ENCODE measurements around the gene MYOT. TPM values are rescaled to one million over a fixed set of nuclear protein-coding genes. Genes with fewer than 3 reads are reported as not detected.

Gene MYOT
- polyA plus RNA-seq, 3 donors: not detected

GRCh38 chr5:137828180-137828579 is 39.5 kb upstream of the MYOT start:
- Mint-ChIP-seq H3K27ac (no peak overlapping the region), H3K4me3 (no peak overlapping the region), H3K27me3 (ENCODE audit: low read depth in 3 of 3) (peaks cover 0 to 1% (median 0%) of the 10 kb centered on the region in 3 donors), H3K4me1 (no peaks in the 10 kb centered on the region), H3K9me3 (peaks cover 3 to 10% (median 6%) of the 10 kb centered on the region in 7 donors), H3K36me3 (no peaks in the 10 kb centered on the region)
- H3K27ac ChIP-seq (ENCODE audit: low read depth in 1 of 2, low read length in 2 of 2): no peak overlapping the region
- H4K20me1 ChIP-seq (ENCODE audit: insufficient read depth, low read length): no peaks in the 10 kb centered on the region
- intact Hi-C loops (cut with micrococcal nuclease): no loop called here
- H2AFZ ChIP-seq (ENCODE audit: insufficient read depth, low read depth, low read length, poor library complexity, severe bottlenecking): no peak overlapping the region
- H3K27me3 ChIP-seq (ENCODE audit: control insufficient read depth in 2 of 2, insufficient read depth in 2 of 2, low read length in 2 of 2): no peaks in the 10 kb centered on the region
- H3K4me3 ChIP-seq (replicated peaks in 1 of 3; ENCODE audit: low read depth in 2 of 3, low read length in 3 of 3): no peak overlapping the region
- no peaks in the 10 kb centered on the region for H3K79me2 ChIP-seq (ENCODE audit: insufficient read depth, low read length)
- no peaks in the 10 kb centered on the region for H3K4me1 ChIP-seq (ENCODE audit: control insufficient read depth in 1 of 2, insufficient read depth in 2 of 2, low read length in 2 of 2)
- no peak overlapping the region for H3K9ac ChIP-seq (ENCODE audit: insufficient read depth, low read length, poor library complexity, severe bottlenecking)
- H3K36me3 ChIP-seq (replicated peaks in 1 of 2; ENCODE audit: control insufficient read depth in 1 of 2, insufficient read depth in 2 of 2, low read length in 2 of 2): no peaks in the 10 kb centered on the region
- no peak for DNase-seq
- no peaks in the 10 kb centered on the region for H3K9me3 ChIP-seq (replicated peaks in 1 of 2; ENCODE audit: control insufficient read depth in 1 of 2, insufficient read depth in 1 of 2, low read length in 2 of 2)
- WGBS (ENCODE audit: insufficient coverage): 96% methylated on average over 3 of the region's 3 CpGs
- no peak overlapping the region for H3K4me2 ChIP-seq (replicated peaks; ENCODE audit: extremely low read depth, low read length, poor library complexity, severe bottlenecking)
- TF ChIP-seq CTCF (IDR thresholded peaks at IDR 0.05): no peak

- Histone ChIP-seq H2AFZ (ENCODE audit: insufficient read depth, low read depth, low read length, poor library complexity, severe bottlenecking) (no peak overlapping the region), H4K20me1 (ENCODE audit: insufficient read depth, low read length) (no peaks in the 10 kb centered on the region), H3K27ac (ENCODE audit: low read depth in 1 of 2, low read length in 2 of 2) (no peak overlapping the region), H3K36me3 (replicated peaks in 1 of 2; ENCODE audit: control insufficient read depth in 1 of 2, insufficient read depth in 2 of 2, low read length in 2 of 2) (no peaks in the 10 kb centered on the region), H3K9ac (ENCODE audit: insufficient read depth, low read length, poor library complexity, severe bottlenecking) (no peak overlapping the region), H3K4me1 (ENCODE audit: control insufficient read depth in 1 of 2, insufficient read depth in 2 of 2, low read length in 2 of 2) (no peaks in the 10 kb centered on the region), H3K4me3 (replicated peaks in 1 of 3; ENCODE audit: low read depth in 2 of 3, low read length in 3 of 3) (no peak overlapping the region), H3K27me3 (ENCODE audit: control insufficient read depth in 2 of 2, insufficient read depth in 2 of 2, low read length in 2 of 2) (no peaks in the 10 kb centered on the region), H3K4me2 (replicated peaks; ENCODE audit: extremely low read depth, low read length, poor library complexity, severe bottlenecking) (no peak overlapping the region), H3K9me3 (replicated peaks in 1 of 2; ENCODE audit: control insufficient read depth in 1 of 2, insufficient read depth in 1 of 2, low read length in 2 of 2) (no peaks in the 10 kb centered on the region), H3K79me2 (ENCODE audit: insufficient read depth, low read length) (no peaks in the 10 kb centered on the region)
- no peak for TF ChIP-seq CTCF (IDR thresholded peaks at IDR 0.05)
- Mint-ChIP-seq H3K27me3 (ENCODE audit: low read depth in 3 of 3) (peaks cover 0 to 1% (median 0%) of the 10 kb centered on the region in 3 donors), H3K36me3 (no peaks in the 10 kb centered on the region), H3K27ac (no peak overlapping the region), H3K9me3 (peaks cover 3 to 10% (median 6%) of the 10 kb centered on the region in 7 donors), H3K4me1 (no peaks in the 10 kb centered on the region), H3K4me3 (no peak overlapping the region)
- WGBS (ENCODE audit: insufficient coverage): no CpG with 5 or more reads among the region's 1 CpG
- DNase-seq: no peak
- intact Hi-C loops (cut with micrococcal nuclease): no loop called here
Observed at GRCh38 chr5:137828664-137829063, 39.0 kb upstream of the MYOT start.

All from CD14-positive monocyte (primary cell).